HG03060 (cell line): ENCODE data around the gene ZNF74.
"Not testable (repeated sequence)": the region's sequence is repeated elsewhere in the genome, so short reads cannot be mapped to it uniquely, and the experiment has no call there.

Source experiments
- ATAC-seq: cut with Tn5 transposase; IDR thresholded peaks from one replicate; pipeline ENCODE4 v1.9.1; 2021; ENCODE audit warnings: low read depth, moderate number of reproducible peaks; ENCODE audit not compliant: unreplicated experiment

The ZNF74 gene

GRCh38 chr22:20393705-20394476, at the start of gene ZNF74:
ZNF74 (plus strand) TSS chr22:20394151; CDS start chr22:20394629, 478 bp downstream.
- ATAC-seq, result peak; percentile 43

GRCh38 chr22:20346553-20346952, 47.4 kb upstream of the ZNF74 start:
- not testable (repeated sequence) for ATAC-seq

GRCh38 chr22:20352536-20352935, 41.4 kb upstream of the ZNF74 start:
- ATAC-seq, result not testable (repeated sequence)

GRCh38 chr22:20354238-20354975, 39.5 kb upstream of the ZNF74 start:
- no peak for ATAC-seq

- ATAC-seq, result not testable (repeated sequence)
These were observed 37.9 kb upstream of the ZNF74 start for GRCh38 chr22:20355939-20356636.

- not testable (repeated sequence) for ATAC-seq
These were observed 37.0 kb upstream of the ZNF74 start for GRCh38 chr22:20356906-20357305.

GRCh38 chr22:20357967-20358366, 36.0 kb upstream of the ZNF74 start:
- ATAC-seq, result not testable (repeated sequence)

GRCh38 chr22:20358503-20359239, 35.3 kb upstream of the ZNF74 start:
- ATAC-seq, result not testable (repeated sequence)

- ATAC-seq, result not testable (repeated sequence)
These were observed 33.7 kb upstream of the ZNF74 start for GRCh38 chr22:20360261-20360660.

- not testable (repeated sequence) for ATAC-seq
These were observed 32.8 kb upstream of the ZNF74 start for GRCh38 chr22:20360866-20361751.

- not testable (repeated sequence) for ATAC-seq
These were observed 32.2 kb upstream of the ZNF74 start for GRCh38 chr22:20361752-20362229.

GRCh38 chr22:20362403-20362802, 31.5 kb upstream of the ZNF74 start:
- ATAC-seq, result not testable (repeated sequence)

GRCh38 chr22:20364335-20365260, 29.4 kb upstream of the ZNF74 start:
- not testable (repeated sequence) for ATAC-seq

GRCh38 chr22:20366841-20367240, 27.1 kb upstream of the ZNF74 start:
- ATAC-seq, result not testable (repeated sequence)

- not testable (repeated sequence) for ATAC-seq
These were observed 25.1 kb upstream of the ZNF74 start for GRCh38 chr22:20368875-20369274.

GRCh38 chr22:20371687-20372086, 22.3 kb upstream of the ZNF74 start:
- ATAC-seq, result not testable (repeated sequence)

- ATAC-seq, result not testable (repeated sequence)
These were observed 21.5 kb upstream of the ZNF74 start for GRCh38 chr22:20372406-20372854.

- not testable (repeated sequence) for ATAC-seq
These were observed 20.7 kb upstream of the ZNF74 start for GRCh38 chr22:20373195-20373706.
